K562 (cell line): ENCODE measurements around the gene NRXN2. TPM values are rescaled to one million over a fixed set of nuclear protein-coding genes. Genes with fewer than 3 reads are reported as not detected.

ENCODE experiments used
- ARID1B ChIP-seq: fragments of 450-650 bp; IDR thresholded peaks from 2 replicates; pipeline ENCODE4 v1.6.1; 2016; ENCODE audit warnings: antibody characterized with exemption, mild to moderate bottlenecking, inconsistent platforms
- CBFB ChIP-seq: sonication (generic); formaldehyde crosslinking; IDR thresholded peaks from 2 replicates; pipeline ENCODE4 v1.4.0; 2020; ENCODE audit warnings: mild to moderate bottlenecking, missing genetic modification reagents
- E2F5 ChIP-seq: sonication (generic); formaldehyde crosslinking; IDR thresholded peaks from 2 replicates; pipeline ENCODE4 v1.8.0; 2022; ENCODE audit warnings: mild to moderate bottlenecking, missing genetic modification reagents
- E2F8 ChIP-seq: fragments of 450-650 bp; IDR thresholded peaks from 2 replicates; pipeline ENCODE4 v1.7.1; 2018; ENCODE audit warnings: mild to moderate bottlenecking, low read depth; ENCODE audit not compliant: partially characterized antibody
- EP300 ChIP-seq: IDR thresholded peaks from 2 replicates; pipeline ENCODE4 v1.6.1; 2012; ENCODE audit warnings: low read length, improper control_type of control experiment
- FOS ChIP-seq: IDR thresholded peaks from 3 replicates; pipeline ENCODE4 v1.6.1; 2011; ENCODE audit not compliant: insufficient read length; ENCODE audit errors: extremely low read depth
- FOXK1 ChIP-seq: sonication (generic); formaldehyde crosslinking; IDR thresholded peaks from 2 replicates; pipeline ENCODE4 v1.8.0; 2022; ENCODE audit warnings: missing genetic modification reagents, mild to moderate bottlenecking, borderline replicate concordance
- GMEB1 ChIP-seq: fragments of 250-450 bp; sonication (Bioruptor Pico); IDR thresholded peaks from 2 replicates; pipeline ENCODE4 v1.4.0; 2020; ENCODE audit warnings: mild to moderate bottlenecking
- KAT8 ChIP-seq: fragments of 450-650 bp; IDR thresholded peaks from 2 replicates; pipeline ENCODE4 v1.6.1; 2016; ENCODE audit warnings: low read depth, mild to moderate bottlenecking
- MAFK ChIP-seq: IDR thresholded peaks from 2 replicates; pipeline ENCODE4 v1.6.1; 2011; ENCODE audit warnings: low read length, improper control_type of control experiment
- MXI1 ChIP-seq: IDR thresholded peaks from 2 replicates; pipeline ENCODE4 v1.6.1; 2011; ENCODE audit warnings: low read depth, mild to moderate bottlenecking, improper control_type of control experiment, low read length
- NFIX ChIP-seq: fragments of 250-450 bp; sonication (Bioruptor Pico); IDR thresholded peaks from 2 replicates; pipeline ENCODE4 v1.4.0; 2020; ENCODE audit warnings: low read depth, mild to moderate bottlenecking, moderate library complexity
- PHF8 ChIP-seq: fragments of 200-600 bp; sonication (generic); IDR thresholded peaks from 2 replicates; pipeline ENCODE4 v1.6.1; 2012; ENCODE audit warnings: mixed run types, mild to moderate bottlenecking, inconsistent platforms, low read length, moderate library complexity, borderline replicate concordance
- POLR3G ChIP-seq: IDR thresholded peaks from 2 replicates; pipeline ENCODE4 v1.6.1; 2011; ENCODE audit not compliant: insufficient read length, insufficient replicate concordance; ENCODE audit errors: extremely low read depth
- PTRF ChIP-seq: fragments of 450-650 bp; IDR thresholded peaks from 2 replicates; pipeline ENCODE4 v1.6.1; 2016; ENCODE audit warnings: mild to moderate bottlenecking, missing genetic modification characterization, missing compliant biosample characterization
- SMARCA4 ChIP-seq: fragments of 450-650 bp; IDR thresholded peaks from 2 replicates; pipeline ENCODE4 v1.6.1; 2016
- TAF15 ChIP-seq: fragments of 200-400 bp; formaldehyde crosslinking; IDR thresholded peaks from 2 replicates; pipeline ENCODE4 v1.6.1; 2017; ENCODE audit warnings: mild to moderate bottlenecking, low read depth, low read length, moderate library complexity
- TBL1XR1 ChIP-seq, 2 experiments: IDR thresholded peaks; 2 replicates each; pipeline ENCODE4 v1.6.1; 2012; ENCODE audit warnings: improper control_type of control experiment in 2 of 2, low read length in 2 of 2, mild to moderate bottlenecking in 1 of 2
- TEAD1 ChIP-seq, 2 experiments: fragments of 450-650 bp in 1 of 2; sonication (generic) in 1 of 2; formaldehyde crosslinking; IDR thresholded peaks; 2 replicates each; pipeline versions ENCODE4 v1.4.0 to v1.8.0; 2020 to 2022; ENCODE audit warnings: mild to moderate bottlenecking in 2 of 2, missing genetic modification reagents in 1 of 2
- ZNF384 ChIP-seq: IDR thresholded peaks from 2 replicates; pipeline ENCODE4 v1.6.1; 2012; ENCODE audit warnings: low read depth, low read length, improper control_type of control experiment
- ZNF583 ChIP-seq: fragments of 250-450 bp; sonication (Bioruptor Pico); IDR thresholded peaks from 2 replicates; pipeline ENCODE4 v1.4.0; 2020
- ZNF589 ChIP-seq: fragments of 200-800 bp; sonication (Bioruptor generic); IDR thresholded peaks from 2 replicates; pipeline ENCODE4 v1.6.1; 2016; ENCODE audit warnings: low read depth, missing genetic modification characterization, missing compliant biosample characterization
- polyA plus RNA-seq, 8 experiments: library from polyadenylated mRNA; depleted of rRNA in 4 of 8; stranded (reverse) in 5 of 8; unstranded in 3 of 8; fragments of >200 nt; fragmentation: Nextera tagmentation in 2 of 8; fragmentation: Illumina TruSeq in 1 of 8; extraction: Ambion mirVana in 2 of 8; extraction: Trizol in 1 of 8; gene quantifications; 2 replicates each; pipeline versions ENCODE4 v1.2.1 to v1.2.3, GENCODE V29; 2011 to 2014; ENCODE audit warnings: inconsistent platforms in 1 of 8, missing spikeins in 1 of 8
- total RNA-seq, 7 experiments: library from RNA; depleted of rRNA in 6 of 7; stranded (reverse); fragments of >200 nt in 6 of 7; fragmentation: Illumina TruSeq in 2 of 7; extraction: Trizol in 2 of 7; gene quantifications; 2 replicates each; pipeline versions ENCODE4 v1.2.1 to v1.2.3, GENCODE V29; 2011 to 2021; ENCODE audit warnings: low replicate concordance in 1 of 7
- TF ChIP-seq, protein P1 (sequence below): fragments of 250-450 bp; sonication (Bioruptor Pico); IDR thresholded peaks from 2 replicates; pipeline ENCODE4 v1.5.0; 2021

NRXN2 gene
- total and polyA plus RNA-seq, 9 of the 15 experiments (the other 6 are each of a cell fraction or from before 2014, with no cell fraction given), result 0.07 to 0.47 (median 0.15) TPM; not detected in 4

DNA sequence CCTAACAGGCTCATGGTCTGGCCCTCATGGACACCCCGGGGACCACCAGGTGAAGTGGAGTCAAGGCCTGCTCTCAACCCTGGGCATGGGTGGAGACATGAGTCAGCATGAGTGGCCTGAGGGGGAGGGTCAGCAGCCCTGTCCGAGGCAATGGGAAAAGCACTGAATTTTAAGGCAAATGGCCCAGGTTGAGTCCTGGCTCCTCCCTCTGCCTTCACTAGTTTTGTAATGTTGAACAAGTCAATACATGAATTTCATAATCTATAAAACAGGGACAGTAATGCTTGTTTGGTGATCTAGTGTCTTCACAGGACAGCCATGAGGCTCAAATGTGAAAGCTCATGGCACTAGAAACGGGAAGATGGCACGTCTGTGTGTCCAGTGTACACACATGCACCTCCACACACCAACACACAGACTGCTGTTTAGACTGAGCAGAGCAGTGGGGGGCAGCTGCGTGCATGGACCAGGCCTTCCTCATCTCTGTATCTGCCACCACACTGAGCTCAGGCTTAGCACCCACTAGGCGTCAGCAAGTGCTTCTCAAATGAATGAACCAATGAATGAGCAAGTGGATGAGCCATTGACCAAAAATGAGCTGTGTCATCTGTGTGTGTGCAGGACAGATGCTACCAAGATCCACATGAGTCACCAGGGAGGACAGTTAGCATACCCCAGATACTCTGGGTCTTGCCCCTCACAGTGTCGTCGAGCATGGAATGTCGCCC is 63.4 kb downstream of the NRXN2 start (continued):
- peak; percentile 93 for TF ChIP-seq MAFK
- TF ChIP-seq ARID1B, result peak; percentile 85
- no peak for TF ChIP-seq E2F8
- TF ChIP-seq CBFB (CRISPR knock-in tag), result no peak
- peak; percentile 38; the same call in 1 of the 2 replicates for TF ChIP-seq PHF8
- no peak for TF ChIP-seq ZNF583 (CRISPR knock-in tag)
- TF ChIP-seq FOXK1 (CRISPR knock-in tag), result no peak
- TF ChIP-seq KAT8, result no peak
- TF ChIP-seq TAF15, result no peak
- peak; percentile 68 for TF ChIP-seq FOS
- peak; percentile 31; the same call in 1 of the 2 replicates for TF ChIP-seq ZNF384
- no peak for TF ChIP-seq NFIX (CRISPR knock-in tag)
- peak in 1 of 2 experiments; percentile 46; a peak in 1 of 4 replicates for TF ChIP-seq TBL1XR1 (IDR thresholded peaks at IDR 0.05; ENCODE audit: low read length in 2 of 2)
- TF ChIP-seq SMARCA4, result peak; percentile 78
- TF ChIP-seq GMEB1 (CRISPR knock-in tag), result no peak
- peak; percentile 79 for TF ChIP-seq EP300
- TF ChIP-seq, protein P1, sequence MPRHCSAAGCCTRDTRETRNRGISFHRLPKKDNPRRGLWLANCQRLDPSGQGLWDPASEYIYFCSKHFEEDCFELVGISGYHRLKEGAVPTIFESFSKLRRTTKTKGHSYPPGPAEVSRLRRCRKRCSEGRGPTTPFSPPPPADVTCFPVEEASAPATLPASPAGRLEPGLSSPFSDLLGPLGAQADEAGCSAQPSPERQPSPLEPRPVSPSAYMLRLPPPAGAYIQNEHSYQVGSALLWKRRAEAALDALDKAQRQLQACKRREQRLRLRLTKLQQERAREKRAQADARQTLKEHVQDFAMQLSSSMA, result no peak
- TF ChIP-seq PTRF (tag), result 0 out of 2 replicates have a peak, but pooled peaks have one; percentile 35
- no peak for TF ChIP-seq ZNF589 (CRISPR knock-in tag)
- no peak for TF ChIP-seq MXI1
- peak; percentile 82 to 95 for TF ChIP-seq TEAD1 (CRISPR knock-in tag; IDR thresholded peaks at IDR 0.05)
- TF ChIP-seq E2F5 (CRISPR knock-in tag), result 0 out of 2 replicates have a peak, but pooled peaks have one; percentile 13
- no peak for TF ChIP-seq POLR3G
